NCI-H345 treated with DMSO at 0.1 percent for 48 hours (cell line): Measurements from ENCODE around the gene KAZN.

Source experiments
- DNase-seq: peaks from one replicate; lab custom pipeline; 2025; ENCODE audit not compliant: unreplicated experiment; lab: John Stamatoyannopoulos, UW

KAZN gene

DNA sequence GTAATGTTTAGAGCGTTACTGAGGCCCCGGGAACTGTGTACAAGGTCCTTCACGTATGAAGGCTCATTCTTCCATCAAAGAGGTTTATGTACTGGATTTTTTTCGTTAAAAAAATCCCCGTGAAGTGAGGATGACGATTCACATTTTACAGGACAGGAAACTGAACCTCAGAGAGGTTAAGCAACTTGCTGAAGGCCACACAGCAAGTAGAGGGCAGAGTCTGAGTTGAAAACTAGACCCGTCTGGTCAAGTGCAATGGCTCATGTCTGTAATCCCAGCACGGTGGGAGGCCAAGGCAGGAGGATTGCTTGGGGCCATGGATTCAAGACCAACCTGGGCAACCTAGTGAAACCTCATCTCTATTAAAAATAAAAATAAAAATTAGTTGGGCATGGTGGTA lies 140.2 kb downstream of the KAZN start:
- DNase-seq = no peak

DNA sequence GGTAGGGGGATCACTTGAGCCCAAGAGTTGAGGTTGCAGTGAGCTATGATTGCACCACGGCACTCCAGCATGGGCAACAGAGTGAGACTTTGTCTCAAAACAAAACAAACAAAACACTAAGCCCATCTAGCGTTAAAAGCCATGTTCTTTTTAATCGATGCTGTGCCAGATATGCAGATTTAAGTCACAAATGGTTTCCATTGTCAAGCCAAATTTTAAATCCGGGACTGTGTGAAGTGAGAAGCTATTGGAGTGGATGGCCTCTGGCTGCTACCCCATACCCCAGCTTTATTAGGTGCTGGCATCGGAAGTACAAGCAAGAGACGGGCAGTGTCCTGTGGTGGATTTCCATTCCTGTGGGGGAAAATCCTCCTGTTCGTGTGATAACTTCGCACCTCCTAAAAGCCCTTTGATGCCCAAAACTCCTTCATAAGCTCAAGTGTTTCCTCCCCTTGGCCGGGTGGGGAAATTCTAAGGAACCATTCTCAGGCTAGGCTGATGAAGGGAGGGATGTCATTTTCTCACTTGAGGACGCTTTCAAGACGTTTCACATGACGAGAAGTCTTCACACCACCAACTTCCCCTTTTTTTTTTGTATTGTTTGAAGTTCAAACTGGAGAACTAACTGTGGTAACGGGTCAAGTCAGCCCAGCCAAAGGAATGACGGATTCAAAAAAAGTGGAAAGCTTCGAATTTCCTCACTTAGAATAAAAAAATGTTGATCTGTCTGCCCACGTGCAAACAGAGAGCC lies 140.8 kb downstream of the KAZN start:
- DNase-seq = no peak

DNA sequence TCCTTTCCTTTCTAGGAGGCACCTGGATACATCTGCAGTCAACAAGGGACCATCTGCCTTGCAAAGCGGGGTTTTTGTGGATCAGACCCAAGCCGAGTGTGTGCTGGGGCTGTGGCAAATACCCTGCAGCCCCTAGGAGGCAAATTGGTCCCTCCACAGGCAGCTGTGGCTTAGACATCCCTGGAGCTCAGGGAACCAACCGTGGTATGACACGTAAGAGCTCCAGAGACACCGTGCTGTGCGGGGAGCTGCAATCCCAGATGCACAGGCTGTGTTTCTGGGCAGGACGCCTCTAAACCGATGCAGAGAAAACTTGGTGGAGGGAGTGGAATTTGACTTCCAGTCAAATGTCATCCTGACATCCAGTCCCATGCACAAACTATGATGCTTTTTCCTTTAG lies 141.5 kb downstream of the KAZN start:
- DNase-seq = no peak

DNA sequence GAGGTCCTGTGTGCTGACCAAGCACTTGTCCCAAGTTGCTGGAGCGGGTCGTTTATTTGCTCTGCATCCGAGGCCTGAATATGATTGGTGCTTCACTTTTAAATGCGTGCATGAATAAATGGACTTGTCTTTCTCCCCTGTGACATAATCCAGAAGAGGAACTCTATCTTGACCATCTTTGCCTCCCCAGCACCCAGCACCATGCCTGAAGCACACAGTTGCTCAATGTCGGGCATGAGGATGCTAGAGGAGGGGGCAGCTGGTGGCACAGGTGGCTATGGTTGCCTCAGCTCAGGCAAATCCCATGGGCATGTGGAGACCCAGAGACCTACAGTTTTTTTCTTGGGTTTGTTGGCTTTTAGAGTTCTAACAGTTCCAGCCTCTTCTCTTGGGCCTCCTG lies 142.6 kb downstream of the KAZN start:
- no peak for DNase-seq

DNA sequence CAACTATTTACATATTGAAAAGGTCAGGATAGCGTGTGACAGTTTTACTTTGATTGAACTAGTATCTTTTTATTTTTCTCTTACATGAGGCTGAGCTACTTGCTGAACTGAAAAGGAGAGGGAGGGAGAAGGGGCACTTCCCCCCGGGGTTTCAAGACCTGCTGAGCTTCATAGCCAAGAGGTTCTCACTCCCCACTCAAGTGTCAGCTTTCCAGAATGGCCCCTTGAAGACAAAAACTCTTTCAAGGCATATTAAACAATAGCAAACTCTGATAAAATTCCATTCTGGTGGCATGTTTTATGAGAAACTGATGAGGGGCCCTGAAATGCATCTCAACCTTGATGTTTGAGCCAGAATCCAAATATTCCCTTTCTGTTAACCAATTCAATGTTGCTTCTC lies 143.0 kb downstream of the KAZN start:
- no peak for DNase-seq

DNA sequence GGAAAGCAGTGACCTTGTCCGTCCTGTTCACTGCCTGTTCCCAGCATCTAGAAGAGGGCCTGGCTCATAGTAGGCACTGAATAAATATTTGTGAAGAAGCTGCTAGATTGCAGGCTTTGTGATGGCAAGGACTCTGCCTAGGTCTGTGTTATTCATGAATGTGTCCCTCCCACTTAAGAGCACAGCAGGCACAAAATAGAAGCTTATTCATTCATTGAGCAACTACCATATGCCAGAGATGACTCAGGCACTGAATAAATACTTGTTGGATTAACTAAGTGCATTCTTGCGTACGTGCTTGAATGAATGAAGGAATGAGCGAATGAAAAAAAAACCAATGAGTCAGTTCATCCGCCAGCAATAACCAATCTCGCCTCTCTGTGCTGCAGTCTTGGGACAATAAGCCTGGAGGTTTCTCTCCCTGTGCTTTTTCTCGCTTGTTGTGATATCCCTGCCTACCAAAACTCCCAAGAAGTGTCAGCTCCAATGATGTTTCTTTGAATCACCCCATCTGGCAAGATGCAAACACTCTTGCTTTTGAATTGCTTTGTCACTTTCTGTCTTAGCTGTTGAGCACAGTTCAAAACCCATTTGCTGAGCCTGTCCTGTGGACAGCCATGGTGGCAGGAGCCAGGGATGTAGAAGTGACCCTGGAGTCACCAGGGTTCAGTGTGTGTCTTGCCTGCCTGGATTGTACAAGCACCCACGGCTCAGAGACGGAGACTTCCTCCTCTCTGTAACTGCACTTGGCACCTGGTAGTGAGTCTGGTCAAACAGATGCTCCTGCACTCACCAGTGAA lies 143.9 kb downstream of the KAZN start:
- DNase-seq = peak; percentile 70

DNA sequence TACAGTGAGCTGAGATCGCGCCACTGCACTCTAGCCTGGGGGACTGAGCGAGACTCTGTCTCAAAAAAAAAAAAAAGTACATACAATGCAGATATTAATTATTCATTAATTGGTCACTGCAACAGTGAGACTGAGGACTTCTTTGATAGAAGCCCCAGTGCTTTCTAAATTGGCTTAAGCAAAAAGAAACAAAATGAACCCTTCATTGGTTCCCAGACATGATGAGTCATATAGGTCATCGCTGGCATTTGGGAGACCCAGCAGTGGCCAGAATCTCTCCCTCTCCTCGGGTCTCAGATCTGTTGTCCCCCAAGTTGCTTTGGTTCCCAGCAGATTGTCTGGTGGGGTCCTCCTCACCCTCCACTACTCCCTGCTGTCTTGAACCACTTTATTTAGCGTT lies 144.9 kb downstream of the KAZN start:
- no peak for DNase-seq

DNA sequence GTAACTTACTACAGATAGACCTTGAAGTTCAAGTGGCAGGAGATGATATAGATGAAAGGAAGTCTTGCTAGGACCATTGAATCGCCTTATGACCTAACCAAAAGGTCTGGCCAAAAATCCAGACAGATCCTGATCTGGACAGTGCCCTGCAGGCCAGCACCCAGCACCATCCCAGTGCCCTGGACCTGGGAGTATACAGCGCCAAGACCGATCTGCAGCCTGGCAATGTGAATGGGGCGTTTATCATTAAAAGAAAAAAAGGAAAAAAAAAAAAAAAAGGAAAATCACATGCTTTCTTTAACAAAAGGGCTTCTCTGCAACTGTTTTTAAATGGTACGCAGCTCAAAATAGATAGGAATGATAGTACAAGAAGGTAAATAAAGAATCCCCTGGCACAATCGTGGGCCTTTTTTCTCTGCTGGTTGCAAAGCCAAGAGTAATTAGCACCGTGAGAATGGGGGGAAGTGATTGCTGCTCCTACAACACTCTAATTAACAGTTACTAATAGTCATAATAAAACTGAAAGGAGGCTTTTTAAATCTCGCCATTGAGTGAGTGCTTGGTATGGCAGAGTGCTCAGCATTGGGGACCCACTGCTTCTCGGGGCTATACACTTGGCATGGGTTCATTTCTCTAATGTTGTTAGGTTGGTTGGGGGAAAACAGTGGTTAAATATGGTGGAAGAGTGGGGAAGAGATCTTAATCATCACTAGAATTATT lies 146.7 kb downstream of the KAZN start:
- no peak for DNase-seq

DNA sequence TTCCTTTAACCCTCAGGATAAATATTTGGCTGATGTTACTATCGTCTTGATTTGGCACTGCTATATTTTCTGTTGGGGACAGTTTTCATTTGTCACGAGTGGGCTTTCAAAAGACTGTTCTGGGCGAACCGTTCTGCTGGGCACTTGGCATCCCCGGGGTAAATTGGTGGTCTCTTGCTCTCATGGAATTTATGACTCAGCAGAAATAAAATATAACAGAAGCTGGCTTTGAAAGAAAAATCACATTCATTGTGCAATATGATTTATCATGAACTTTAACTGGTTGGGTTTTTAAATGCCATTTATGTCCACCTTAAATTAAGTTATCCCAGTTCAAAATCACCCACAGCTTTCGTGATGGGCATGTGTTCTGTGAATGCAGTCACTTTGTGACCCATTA lies 147.3 kb downstream of the KAZN start:
- no peak for DNase-seq

DNA sequence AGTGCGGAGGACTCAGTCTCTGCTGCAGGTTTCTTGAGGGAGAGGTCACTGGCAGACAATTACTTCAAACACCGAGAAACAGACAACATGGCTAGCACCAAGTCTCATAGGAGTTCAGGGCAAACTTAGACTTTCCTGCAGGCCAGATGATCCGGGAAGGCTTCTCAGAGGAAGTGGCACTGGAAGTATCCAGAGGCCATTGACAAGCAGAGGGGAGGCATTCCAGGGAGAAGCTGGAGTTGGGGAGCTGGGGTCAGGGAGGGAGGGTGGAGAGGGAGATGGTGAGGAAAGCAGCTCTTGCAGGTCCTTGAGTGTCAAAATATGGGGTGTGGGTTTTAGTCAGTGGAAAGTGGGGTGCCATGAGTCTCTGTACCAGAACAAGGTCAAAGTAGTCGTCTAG lies 147.9 kb downstream of the KAZN start:
- no peak for DNase-seq

DNA sequence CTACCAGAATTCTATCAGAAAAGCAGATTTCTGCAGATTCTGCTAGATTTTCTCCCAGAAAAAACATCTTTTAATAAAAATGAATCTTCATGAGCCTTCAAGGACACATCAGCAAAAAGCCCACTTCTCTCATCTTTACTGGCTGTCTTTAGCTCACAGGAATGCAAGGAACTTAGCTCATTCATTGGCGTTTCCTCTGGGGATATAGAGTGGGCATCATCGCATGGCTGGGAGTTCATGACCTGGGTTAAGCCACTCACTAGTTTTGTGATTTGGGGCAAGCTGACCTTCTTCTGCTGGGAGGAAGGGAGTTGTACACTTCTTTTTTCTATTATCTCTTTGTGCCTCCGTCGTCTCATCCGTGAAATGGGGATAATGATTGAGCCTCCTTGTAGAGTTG lies 149.7 kb downstream of the KAZN start:
- DNase-seq = no peak

DNA sequence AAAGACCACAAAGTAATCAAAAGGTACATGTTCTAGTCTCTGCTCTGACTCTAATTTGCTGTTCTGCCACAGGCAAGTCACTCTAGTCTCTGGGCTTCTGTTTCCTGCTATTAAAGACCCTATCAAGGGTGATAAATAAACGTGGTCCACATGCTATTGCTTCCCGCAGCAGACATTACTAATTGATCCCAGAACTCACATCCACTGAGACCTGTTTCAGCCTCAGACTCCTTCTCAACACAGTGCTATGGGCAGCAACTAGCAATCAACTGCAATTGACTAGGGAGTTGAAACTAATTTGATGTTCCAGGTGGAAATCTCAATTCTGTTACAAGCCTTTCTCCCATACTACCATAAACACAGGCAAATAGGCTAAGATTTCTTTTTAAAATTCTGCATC lies 150.5 kb downstream of the KAZN start:
- no peak for DNase-seq

DNA sequence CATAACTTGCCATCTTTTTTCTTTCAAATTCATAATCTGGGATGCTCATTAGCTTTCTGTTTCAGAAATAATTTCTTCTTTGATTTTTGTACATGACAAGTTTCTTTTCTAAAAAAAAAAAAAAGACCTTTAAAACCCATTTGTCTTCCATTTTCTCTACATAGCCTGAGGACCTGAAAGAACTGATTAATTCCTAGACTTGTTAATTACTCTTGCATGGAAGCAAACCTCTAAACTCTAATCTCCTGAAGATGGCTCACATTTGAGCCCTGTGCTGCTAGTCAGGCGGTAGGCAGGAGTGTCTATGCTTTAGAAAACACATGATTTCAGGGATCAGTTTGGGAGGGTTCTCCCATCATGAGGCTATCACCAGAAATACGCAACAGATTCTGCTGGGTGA lies 152.0 kb downstream of the KAZN start:
- no peak for DNase-seq

DNA sequence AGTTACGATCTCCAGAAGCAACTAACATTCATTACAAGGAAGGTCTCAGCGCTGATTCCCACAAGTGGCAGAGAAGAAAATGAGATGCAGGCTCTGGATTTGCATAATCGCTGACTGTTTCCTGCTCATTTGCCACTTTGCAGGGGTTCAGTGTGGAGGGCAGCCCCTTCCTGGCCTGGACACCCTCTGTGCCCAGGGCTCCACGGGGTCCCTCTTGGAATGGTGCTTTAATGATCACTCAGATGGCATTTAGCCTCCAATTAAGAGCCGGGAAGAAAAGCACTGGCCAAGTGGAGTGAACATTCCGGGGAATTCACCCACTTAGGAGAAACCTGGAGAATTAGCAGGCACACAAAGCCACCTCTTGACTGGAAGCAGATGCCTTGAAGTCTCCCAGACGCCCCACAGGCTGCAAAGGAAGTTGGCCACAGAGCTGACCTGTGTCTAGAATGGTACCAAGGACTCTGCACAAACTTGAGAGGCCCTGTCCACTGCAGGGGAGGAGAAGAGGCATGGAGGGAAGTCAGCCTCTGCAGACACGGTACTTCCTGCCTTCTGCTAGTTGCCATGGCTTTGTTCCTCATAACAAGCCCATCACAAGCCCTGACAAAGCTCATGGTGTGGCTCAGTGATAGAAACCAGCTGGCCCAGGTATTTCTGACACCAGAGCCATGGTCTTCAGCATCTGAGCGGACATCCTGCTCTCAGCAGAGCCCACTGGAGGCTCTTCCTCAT lies 157.2 kb downstream of the KAZN start:
- no peak for DNase-seq

DNA sequence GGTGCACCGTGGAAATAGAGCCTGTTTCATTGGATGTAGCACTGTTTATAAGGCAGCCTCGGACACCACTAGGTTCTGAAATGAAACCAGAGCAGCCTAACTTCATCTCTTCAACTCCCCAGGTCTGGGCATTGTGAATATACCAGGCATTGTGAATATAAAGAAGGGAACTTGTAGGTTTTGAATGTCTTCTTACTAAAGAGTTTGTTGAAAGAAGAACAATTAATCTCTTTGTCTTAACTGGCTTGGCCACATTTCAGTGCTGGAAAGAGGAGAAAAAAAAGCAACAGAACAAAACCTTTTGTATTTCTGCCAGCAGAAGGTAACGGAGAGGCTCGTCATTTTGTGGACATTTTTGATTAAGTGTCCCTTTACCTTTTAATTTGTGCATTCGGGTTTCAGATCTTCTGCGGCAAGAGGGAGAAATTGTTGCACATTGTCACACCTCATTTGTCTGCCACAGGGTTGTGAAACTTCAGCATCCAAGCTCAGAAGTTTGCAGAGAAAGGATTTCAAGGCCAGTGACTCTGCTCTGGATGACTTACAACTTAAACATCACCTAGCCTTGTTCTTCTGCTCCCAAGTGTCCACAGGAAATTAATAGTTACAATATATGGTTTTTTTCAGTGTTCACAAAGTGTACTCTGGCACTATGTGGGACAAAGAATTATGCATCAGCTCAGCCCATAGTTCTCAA lies 158.3 kb downstream of the KAZN start:
- DNase-seq = no peak

DNA sequence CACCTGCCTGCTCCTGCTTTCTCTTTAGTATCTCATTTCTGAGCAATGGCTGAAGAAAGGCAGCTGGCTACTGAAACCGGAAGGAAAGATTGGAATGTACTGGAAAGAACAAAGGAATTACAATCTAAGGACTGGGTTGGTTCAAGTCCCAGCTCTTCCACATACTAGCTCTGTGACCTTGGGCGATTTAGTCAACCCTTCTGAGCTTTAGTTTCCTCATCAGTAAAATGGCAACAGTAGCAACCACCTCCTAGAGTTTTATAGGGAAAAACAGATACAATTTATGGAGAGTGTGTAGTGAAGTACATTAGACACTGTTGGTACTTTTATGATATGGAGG lies 158.8 kb downstream of the KAZN start:
- DNase-seq = no peak

DNA sequence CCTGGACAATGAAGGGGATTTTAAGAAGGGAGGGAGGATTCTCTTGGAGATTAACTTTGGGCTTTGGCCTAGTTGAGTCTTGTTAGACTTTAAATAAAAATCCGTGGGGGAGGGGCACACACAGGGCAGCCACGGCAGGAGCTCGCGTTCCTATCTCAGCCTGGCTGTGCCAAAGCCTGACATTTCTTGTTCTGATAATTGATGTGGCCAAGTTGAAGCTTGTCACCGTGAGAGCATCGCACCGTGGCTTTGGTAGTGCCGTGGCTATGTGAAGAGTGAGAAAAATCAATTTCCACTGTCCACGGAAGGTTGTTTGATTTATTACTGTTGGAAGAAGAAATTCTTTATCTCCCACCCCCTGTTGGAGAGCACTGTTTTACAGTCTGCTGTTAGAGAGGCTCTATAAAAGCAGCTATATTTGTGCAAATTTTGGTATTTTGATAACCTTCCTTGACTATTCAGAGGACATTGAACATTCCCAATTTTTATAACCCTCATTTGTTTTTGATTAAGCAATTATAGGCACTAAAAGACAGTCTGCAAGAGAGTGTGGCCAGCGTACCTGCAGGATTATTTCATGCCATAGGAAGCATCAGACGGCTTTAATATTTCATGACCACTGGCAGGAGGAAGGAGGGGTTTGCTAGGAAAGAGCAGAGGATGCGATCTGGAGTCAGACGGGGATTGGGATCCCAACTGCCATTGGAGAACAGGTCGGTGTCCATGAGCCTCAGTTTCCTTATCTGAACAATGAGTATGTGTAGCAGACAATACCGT lies 160.7 kb downstream of the KAZN start:
- no peak for DNase-seq

DNA sequence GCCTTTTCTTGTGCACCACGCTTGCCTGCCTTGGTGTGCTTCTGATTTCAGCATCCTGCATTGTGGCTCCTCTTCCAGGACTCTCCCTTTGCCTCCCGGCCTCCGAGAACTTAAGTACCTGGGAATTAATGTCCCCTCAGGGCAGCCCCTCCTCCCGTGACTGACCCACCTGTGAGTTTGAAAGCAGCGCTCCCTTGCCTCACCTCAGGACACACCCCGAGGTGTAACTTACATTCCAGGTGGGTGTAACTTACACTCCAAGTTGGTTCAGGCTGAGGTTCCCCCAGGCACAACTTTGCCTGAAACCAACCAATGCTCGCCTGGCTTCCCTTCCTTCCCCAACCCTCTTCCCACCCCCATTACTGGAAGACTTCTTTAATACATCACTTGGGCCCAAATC lies 161.4 kb downstream of the KAZN start:
- DNase-seq = no peak

DNA sequence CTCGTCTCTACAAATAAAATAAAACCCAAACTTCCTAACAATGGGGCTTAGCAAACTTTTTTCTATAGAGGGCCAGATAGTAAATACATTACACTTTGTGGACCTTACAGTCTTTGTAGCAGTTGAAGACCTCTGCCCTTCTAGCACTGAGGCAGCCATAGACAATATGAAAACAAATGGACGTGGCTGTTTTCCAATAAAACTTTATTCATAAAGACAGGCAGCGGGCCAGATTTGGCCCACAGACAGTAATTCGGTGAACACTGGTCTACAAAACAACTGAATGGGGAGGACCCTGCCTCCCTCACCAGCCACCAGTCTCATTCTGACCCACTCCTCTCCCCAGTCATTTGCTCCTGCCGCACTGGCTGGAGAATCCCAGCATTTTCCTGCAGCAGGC lies 162.3 kb downstream of the KAZN start:
- no peak for DNase-seq
